Keratinocyte (primary cell): ENCODE results near the gene NOX3. TPM values are rescaled to one million over a fixed set of nuclear protein-coding genes. Genes with fewer than 3 reads are reported as not detected.

Experiments
- DNase-seq: peaks from one replicate; pipeline ENCODE4 v3.0.0-alpha.2; 2011; ENCODE audit warnings: low read depth, missing footprints, low spot score
- FAIRE-seq: peaks from 2 replicates; lab custom pipeline; 2011; peaks lifted over from hg19 to GRCh38; lab: Jason Lieb, UNC
- H2AFZ ChIP-seq: 2 replicates; pipeline ENCODE4 v1.6.0; 2012; ENCODE audit warnings: low read length, control low read depth, inconsistent platforms; ENCODE audit not compliant: control insufficient read depth
- H3K27ac ChIP-seq: 2 replicates; pipeline ENCODE4 v1.5.1; 2011; ENCODE audit warnings: low read length; ENCODE audit not compliant: control insufficient read depth, insufficient read depth
- H3K27me3 ChIP-seq: 3 replicates; pipeline ENCODE4 v1.6.0; 2011; ENCODE audit warnings: low read length; ENCODE audit not compliant: control insufficient read depth, insufficient read depth; ENCODE audit errors: extremely low read depth
- H3K36me3 ChIP-seq, 2 experiments: 2 replicates in 1 of 2; 3 replicates in 1 of 2; pipeline ENCODE4 v1.5.1; 2011; ENCODE audit warnings: low read length in 2 of 2, mild to moderate bottlenecking in 1 of 2; ENCODE audit not compliant: control insufficient read depth in 2 of 2, insufficient read depth in 2 of 2; ENCODE audit errors: extremely low read depth in 1 of 2
- H3K4me1 ChIP-seq: 3 replicates; pipeline ENCODE4 v1.5.1; 2011; ENCODE audit warnings: low read length; ENCODE audit not compliant: control insufficient read depth, insufficient read depth; ENCODE audit errors: extremely low read depth
- H3K4me2 ChIP-seq: 3 replicates; pipeline ENCODE4 v1.6.0; 2011; ENCODE audit warnings: low read depth, low read length; ENCODE audit not compliant: control insufficient read depth, insufficient read depth; ENCODE audit errors: extremely low read depth
- H3K4me3 ChIP-seq, 3 experiments: fragments of 200-600 bp in 1 of 3; sonication (generic) in 1 of 3; 2 replicates in 2 of 3; 3 replicates in 1 of 3; pipeline ENCODE4 v1.5.1; 2011 to 2016; ENCODE audit warnings: low read length in 3 of 3, mild to moderate bottlenecking in 3 of 3, control low read depth in 2 of 3, inconsistent platforms in 1 of 3, low read depth in 1 of 3, mixed read lengths in 1 of 3, mixed run types in 1 of 3, moderate library complexity in 1 of 3; ENCODE audit not compliant: control insufficient read depth in 2 of 3, insufficient read depth in 2 of 3; ENCODE audit errors: extremely low read depth in 1 of 3
- H3K79me2 ChIP-seq: 2 replicates; pipeline ENCODE4 v1.6.0; 2012; ENCODE audit warnings: low read length; ENCODE audit not compliant: control insufficient read depth, insufficient read depth
- H3K9ac ChIP-seq: 3 replicates; pipeline ENCODE4 v1.6.0; 2011; ENCODE audit warnings: low read length; ENCODE audit not compliant: control insufficient read depth, insufficient read depth; ENCODE audit errors: extremely low read depth
- H3K9me1 ChIP-seq: 3 replicates; pipeline ENCODE4 v1.6.0; 2011; ENCODE audit warnings: low read length; ENCODE audit not compliant: control insufficient read depth, insufficient read depth; ENCODE audit errors: extremely low read depth
- H3K9me3 ChIP-seq: 2 replicates; pipeline ENCODE4 v1.5.1; 2012; ENCODE audit warnings: low read depth, low read length; ENCODE audit not compliant: control insufficient read depth
- H4K20me1 ChIP-seq: 3 replicates; pipeline ENCODE4 v1.6.0; 2011; ENCODE audit warnings: low read length; ENCODE audit not compliant: control insufficient read depth, insufficient read depth; ENCODE audit errors: extremely low read depth
- CTCF ChIP-seq, 3 experiments: IDR thresholded peaks in 1 of 3; conservative IDR thresholded peaks in 1 of 3; optimal IDR thresholded peaks in 1 of 3; 2 replicates in 2 of 3; 3 replicates in 1 of 3; pipeline versions ENCODE3 to v1.5.1; 2011; ENCODE audit warnings: low read length in 3 of 3, mild to moderate bottlenecking in 3 of 3, moderate library complexity in 2 of 3, control low read depth in 1 of 3, inconsistent platforms in 1 of 3; ENCODE audit not compliant: insufficient read depth in 2 of 3; ENCODE audit errors: extremely low read depth in 1 of 3
- EZH2 ChIP-seq: IDR thresholded peaks from one replicate; pipeline ENCODE4 v1.6.1; 2012; ENCODE audit warnings: inconsistent platforms, mild to moderate bottlenecking, low read length, moderate library complexity
- dilution Hi-C: fragments of 300-500 bp; cut with MboI; formaldehyde crosslinking; loops from one replicate; pipeline ENCODE4 v1.7.0; 2020; ENCODE audit warnings: low sequenced_read_pairs; ENCODE audit not compliant: extremely low pct_ligation_motif_present
- polyA plus RNA-seq, 5 experiments: library from polyadenylated mRNA; depleted of rRNA in 3 of 5; stranded (reverse) in 3 of 5; stranded (forward) in 1 of 5; unstranded in 1 of 5; fragments of >200 nt; gene quantifications; 1 replicate in 1 of 5; 2 replicates in 3 of 5; 3 replicates in 1 of 5; pipeline versions ENCODE4 v1.2.1 to v1.2.3, GENCODE V29; 2011 to 2012; ENCODE audit warnings: missing spikeins in 2 of 5, low read depth in 1 of 5, low replicate concordance in 1 of 5

NOX3 gene
- polyA plus RNA-seq, 1 donor (not counting 4 experiments of a cell fraction or from before 2014, with no cell fraction given), result not detected

GRCh38 chr6:155388591-155388990, 67.0 kb downstream of the NOX3 start:
- FAIRE-seq (no peak), DNase-seq (no peak)
- no peaks in the 10 kb centered on the region for H3K36me3 ChIP-seq
- H4K20me1 ChIP-seq, result no peaks in the 10 kb centered on the region
- no peak for TF ChIP-seq CTCF (optimal IDR thresholded peaks at IDR 0.05 in 1 of 3, IDR thresholded peaks at IDR 0.05 in 1 of 3, conservative IDR thresholded peaks at IDR 0.05 in 1 of 3; ENCODE audit: extremely low read depth in 1 of 3, insufficient read depth in 2 of 3, low read length in 3 of 3)
- TF ChIP-seq EZH2, result no peak
- dilution Hi-C loops, result no loop called here
- H3K9ac ChIP-seq, result no peak overlapping the region
- H3K4me3 ChIP-seq, result no peak overlapping the region
- H3K4me1 ChIP-seq, result no peaks in the 10 kb centered on the region
- no peak overlapping the region for H2AFZ ChIP-seq
- H3K9me1 ChIP-seq, result no peaks in the 10 kb centered on the region
- no peaks in the 10 kb centered on the region for H3K79me2 ChIP-seq
- no peaks in the 10 kb centered on the region for H3K9me3 ChIP-seq
- peaks cover 5% of the 10 kb centered on the region for H3K27me3 ChIP-seq
- H3K27ac ChIP-seq, result no peak overlapping the region
- no peak overlapping the region for H3K4me2 ChIP-seq

- DNase-seq (no peak), FAIRE-seq (no peak)
- H3K27ac ChIP-seq, result no peak overlapping the region
- no peak overlapping the region for H3K9ac ChIP-seq
- TF ChIP-seq CTCF (optimal IDR thresholded peaks at IDR 0.05 in 1 of 3, IDR thresholded peaks at IDR 0.05 in 1 of 3, conservative IDR thresholded peaks at IDR 0.05 in 1 of 3; ENCODE audit: extremely low read depth in 1 of 3, insufficient read depth in 2 of 3, low read length in 3 of 3), result no peak
- no peak for TF ChIP-seq EZH2
- H3K9me1 ChIP-seq, result no peaks in the 10 kb centered on the region
- no peaks in the 10 kb centered on the region for H3K4me1 ChIP-seq
- no peaks in the 10 kb centered on the region for H3K36me3 ChIP-seq
- peaks cover 5% of the 10 kb centered on the region for H3K27me3 ChIP-seq
- dilution Hi-C loops, result no loop called here
- no peaks in the 10 kb centered on the region for H3K79me2 ChIP-seq
- H3K9me3 ChIP-seq, result no peaks in the 10 kb centered on the region
- no peak overlapping the region for H2AFZ ChIP-seq
- H3K4me3 ChIP-seq, result no peak overlapping the region
- no peaks in the 10 kb centered on the region for H4K20me1 ChIP-seq
- H3K4me2 ChIP-seq, result no peak overlapping the region
Measured at GRCh38 chr6:155387481-155387880, 68.2 kb downstream of the NOX3 start.
